Measurements from ENCODE around the gene SETD2.
A peak's percentile ranks its signal among the peaks of the same experiment; 100 is the strongest.

Gene SETD2

GRCh38 chr3:46999516-47000197 is 164.3 kb downstream of the SETD2 start:
- DNase-seq, result no peak

- no peak for DNase-seq
Observed at GRCh38 chr3:46998852-46999515, 164.9 kb downstream of the SETD2 start.

- DNase-seq, result peak in 17 of 56 donors; percentile 3 to 64 (median 30)
Observed at GRCh38 chr3:46998121-46998851, 165.6 kb downstream of the SETD2 start.

GRCh38 chr3:46997453-46998091 is 166.3 kb downstream of the SETD2 start:
- no peak for DNase-seq

- DNase-seq, result no peak
Observed at GRCh38 chr3:46996689-46997452, 167.0 kb downstream of the SETD2 start.

GRCh38 chr3:46995901-46996562 is 167.9 kb downstream of the SETD2 start:
- DNase-seq, result no peak

GRCh38 chr3:46994801-46995731 is 168.8 kb downstream of the SETD2 start:
- DNase-seq, result no peak

GRCh38 chr3:46993986-46994385 is 169.9 kb downstream of the SETD2 start:
- DNase-seq, result no peak

GRCh38 chr3:46993292-46993691 is 170.6 kb downstream of the SETD2 start:
- no peak for DNase-seq

GRCh38 chr3:46992231-46992630 is 171.7 kb downstream of the SETD2 start:
- DNase-seq, result no peak

- DNase-seq, result no peak
Observed at GRCh38 chr3:46991406-46992165, 172.3 kb downstream of the SETD2 start.

- DNase-seq, result peak in 6 of 56 donors; percentile 18 to 66 (median 34)
Observed at GRCh38 chr3:46990573-46991374, 173.1 kb downstream of the SETD2 start.

- no peak for DNase-seq
Observed at GRCh38 chr3:46989146-46989810, 174.6 kb downstream of the SETD2 start.

GRCh38 chr3:46988616-46989015 is 175.3 kb downstream of the SETD2 start:
- DNase-seq, result no peak

- peak in 2 of 56 donors; percentile 11 to 24 for DNase-seq
Observed at GRCh38 chr3:46987743-46988401, 176.0 kb downstream of the SETD2 start.

GRCh38 chr3:46987319-46987742 is 176.6 kb downstream of the SETD2 start:
- DNase-seq, result no peak

Data from amygdala (tissue), 56 donors.